NCI-H69 (cell line): ENCODE results near the gene CACNA1A.
"Not testable (repeated sequence)": the region's sequence is repeated elsewhere in the genome, so short reads cannot be mapped to it uniquely, and the experiment has no call there.

Experiments
- DNase-seq: peaks from one replicate; lab custom pipeline; 2025; lab: John Stamatoyannopoulos, UW

The CACNA1A gene

DNA sequence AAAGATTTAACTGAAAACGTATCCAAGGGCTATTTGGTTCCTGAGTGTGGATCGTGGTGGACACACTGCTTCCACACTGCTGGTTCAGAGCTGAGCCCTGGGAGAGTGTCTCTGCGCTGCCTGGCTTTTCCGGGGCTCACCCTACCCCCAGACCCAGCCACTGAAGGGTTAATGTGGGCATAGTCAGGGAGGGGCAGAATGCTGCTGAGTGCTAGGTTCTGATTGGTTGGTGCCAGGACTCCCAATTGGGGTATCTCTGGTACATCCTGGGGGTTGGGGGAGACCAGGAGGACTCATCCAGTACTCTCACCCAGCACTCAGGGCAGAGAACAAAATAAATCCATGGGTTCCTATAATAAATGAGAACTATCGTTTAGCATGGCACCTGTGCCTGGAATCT is 142.3 kb downstream of the CACNA1A start:
- no peak for DNase-seq

- no peak for DNase-seq
Measured at GRCh38 chr19:13363245-13363644, 143.0 kb downstream of the CACNA1A start.

GRCh38 chr19:13362668-13363067 is 143.6 kb downstream of the CACNA1A start:
- DNase-seq, result no peak

- DNase-seq, result not testable (repeated sequence)
Measured at GRCh38 chr19:13361726-13362125, 144.6 kb downstream of the CACNA1A start.

GRCh38 chr19:13356686-13357280 is 149.5 kb downstream of the CACNA1A start:
- DNase-seq, result no peak

GRCh38 chr19:13356185-13356584 is 150.1 kb downstream of the CACNA1A start:
- no peak for DNase-seq

- DNase-seq, result no peak
Measured at GRCh38 chr19:13355356-13355755, 150.9 kb downstream of the CACNA1A start.

- DNase-seq, result no peak
Measured at GRCh38 chr19:13353625-13354024, 152.7 kb downstream of the CACNA1A start.

GRCh38 chr19:13350759-13351158 is 155.5 kb downstream of the CACNA1A start:
- DNase-seq, result no peak

DNA sequence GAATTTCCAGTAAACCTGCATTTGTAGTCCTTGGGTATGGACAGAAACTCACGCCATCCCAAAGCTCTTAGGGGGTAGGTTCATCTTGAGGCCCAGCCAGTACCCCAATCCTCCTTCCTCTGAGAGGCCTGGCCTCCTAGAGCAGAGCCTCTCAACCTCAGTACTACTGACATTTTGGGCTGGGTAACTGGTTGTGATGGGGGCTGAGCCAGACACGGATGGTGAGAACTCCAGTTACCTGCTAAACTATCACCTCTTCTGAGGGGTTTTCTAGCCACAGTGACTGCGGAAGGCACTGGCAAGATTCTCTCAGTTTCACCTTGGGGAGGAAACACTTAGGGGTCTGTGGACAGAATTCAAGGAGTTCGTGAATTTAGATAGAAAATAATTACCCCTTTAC is 156.2 kb downstream of the CACNA1A start:
- no peak for DNase-seq

- DNase-seq, result peak; percentile 50
Measured at GRCh38 chr19:13347367-13347766, 158.9 kb downstream of the CACNA1A start.

GRCh38 chr19:13343514-13343913 is 162.8 kb downstream of the CACNA1A start:
- no peak for DNase-seq

GRCh38 chr19:13342672-13343071 is 163.6 kb downstream of the CACNA1A start:
- DNase-seq, result no peak

- DNase-seq, result no peak
Measured at GRCh38 chr19:13339869-13340268, 166.4 kb downstream of the CACNA1A start.

DNA sequence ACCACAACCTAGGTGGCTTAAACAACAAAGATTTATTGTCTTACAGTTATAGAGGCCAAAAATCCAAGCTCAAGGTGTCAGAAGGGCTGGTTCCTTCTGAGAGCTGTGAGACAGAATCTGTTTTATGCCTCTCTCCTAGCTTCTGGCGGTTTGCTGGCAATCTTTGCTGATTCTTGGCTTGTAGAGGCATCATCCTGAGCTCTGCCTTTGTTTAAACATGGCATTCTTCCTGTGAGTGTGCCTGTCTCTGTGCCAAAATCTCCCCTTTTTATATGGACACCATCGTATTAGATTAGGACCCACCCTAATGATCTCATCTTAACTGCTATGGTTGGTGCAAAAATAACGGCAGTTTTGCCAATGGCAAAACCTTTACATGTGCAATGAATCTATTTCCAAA is 169.1 kb downstream of the CACNA1A start:
- DNase-seq, result no peak

- DNase-seq, result no peak
Measured at GRCh38 chr19:13334801-13335481, 171.3 kb downstream of the CACNA1A start.

DNA sequence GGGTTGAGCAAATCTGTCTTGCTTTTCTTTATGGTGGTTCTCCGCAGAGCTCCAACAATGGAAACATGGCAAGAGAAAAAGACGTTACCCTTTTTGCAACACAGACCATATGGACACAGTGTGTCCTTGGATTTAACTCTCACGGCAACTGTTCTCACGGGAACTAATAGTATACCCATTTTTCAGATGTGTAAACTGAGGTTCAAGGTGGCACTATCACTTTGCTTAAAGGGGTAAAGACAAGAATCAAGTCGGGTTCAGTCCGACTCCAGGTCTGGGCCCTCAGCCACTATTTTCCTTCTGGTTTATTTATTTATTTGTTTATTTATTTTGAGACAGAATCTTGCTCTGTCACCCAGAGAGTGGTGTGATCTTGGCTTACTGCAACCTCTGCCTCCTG is 176.0 kb downstream of the CACNA1A start:
- DNase-seq, result no peak

DNA sequence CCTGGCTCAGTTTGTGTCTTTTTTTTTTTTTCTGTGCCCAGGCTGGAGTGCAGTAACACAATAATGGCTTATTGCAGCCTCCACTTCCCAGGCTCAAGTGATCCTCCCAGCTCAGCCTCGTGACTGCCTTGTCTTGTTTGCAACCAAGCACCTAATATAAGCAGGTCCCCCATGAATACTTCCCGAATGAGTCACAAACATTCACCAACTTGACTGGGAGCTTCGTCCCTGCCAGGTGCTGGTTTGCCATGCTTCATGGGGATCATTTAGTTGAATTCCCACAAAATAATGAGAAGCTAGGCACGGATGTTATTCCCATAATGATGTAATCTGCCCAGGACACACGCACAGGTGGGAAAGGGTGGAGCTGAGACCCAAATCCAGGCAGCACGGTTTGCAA is 176.5 kb downstream of the CACNA1A start:
- no peak for DNase-seq

DNA sequence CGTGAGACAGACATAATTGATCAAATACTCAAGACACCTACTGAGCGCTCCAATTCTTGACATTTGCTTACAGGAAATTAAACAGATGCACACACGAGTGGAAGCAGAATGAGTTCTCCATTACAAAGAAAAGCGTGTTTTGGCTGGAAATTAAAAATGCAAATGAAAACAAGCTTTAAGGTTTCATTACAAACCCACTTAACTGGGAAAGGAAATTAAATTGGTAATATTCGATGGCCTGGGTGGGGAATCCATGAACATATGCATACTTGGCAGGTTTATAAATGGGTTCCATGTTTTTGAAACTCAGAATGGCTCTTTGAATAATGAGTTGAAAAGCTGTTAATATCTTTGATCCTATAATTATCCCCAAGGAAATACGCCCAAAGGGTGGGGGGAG is 178.0 kb downstream of the CACNA1A start:
- peak; percentile 56 for DNase-seq

- no peak for DNase-seq
Measured at GRCh38 chr19:13319526-13319925, 186.8 kb downstream of the CACNA1A start.

DNA sequence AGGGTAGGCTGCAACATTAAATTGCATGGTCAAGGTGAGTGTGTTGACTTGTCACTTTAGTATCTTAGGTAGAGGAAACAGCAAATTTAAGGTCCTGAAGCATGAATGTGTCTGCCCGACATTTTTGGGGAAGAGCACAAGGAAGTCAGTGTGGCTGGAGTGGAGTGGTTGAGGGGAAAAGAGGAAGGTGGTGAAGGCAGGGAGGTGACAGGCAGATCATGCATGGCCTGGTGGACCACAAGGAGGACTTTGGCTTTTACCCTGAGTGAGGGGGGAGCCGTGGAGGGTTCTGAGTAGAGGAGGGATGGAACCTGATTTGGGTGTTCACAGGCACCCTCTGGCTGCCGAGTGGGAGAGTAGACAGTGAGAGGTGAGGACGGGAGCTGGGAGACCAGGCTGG is 188.1 kb downstream of the CACNA1A start:
- no peak for DNase-seq

GRCh38 chr19:13315495-13315894 is 190.8 kb downstream of the CACNA1A start:
- no peak for DNase-seq

DNA sequence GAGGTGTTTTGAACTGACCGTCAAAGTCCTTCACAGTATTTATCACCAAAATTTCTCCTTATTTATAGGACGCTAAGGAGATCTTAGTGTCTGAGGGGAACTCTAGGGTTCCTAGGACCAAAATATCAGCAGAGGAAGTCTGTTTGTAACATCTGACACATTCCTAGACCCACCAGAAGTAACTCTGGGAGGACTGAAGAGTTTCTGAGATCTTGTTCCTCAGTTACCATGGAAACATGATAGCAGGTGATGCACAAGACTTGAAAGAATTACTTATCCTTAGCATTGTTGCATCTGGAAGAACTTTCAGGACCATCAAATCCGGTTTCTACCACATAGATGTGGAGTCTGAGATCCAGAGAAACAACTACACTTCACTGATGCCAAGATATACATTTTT is 191.5 kb downstream of the CACNA1A start:
- no peak for DNase-seq

- DNase-seq, result no peak
Measured at GRCh38 chr19:13313875-13314274, 192.4 kb downstream of the CACNA1A start.
